GM18520 (cell line): ENCODE measurements around the gene CYP8B1.

Experiments
- ATAC-seq: cut with Tn5 transposase; IDR thresholded peaks from one replicate; pipeline ENCODE4 v1.9.1; 2021; ENCODE audit not compliant: unreplicated experiment

Gene CYP8B1

GRCh38 chr3:42853739-42854302 is 21.9 kb downstream of the CYP8B1 start:
- no peak for ATAC-seq

- no peak for ATAC-seq
Measured at GRCh38 chr3:42853056-42853455, 22.6 kb downstream of the CYP8B1 start.

- ATAC-seq, result no peak
Measured at GRCh38 chr3:42852441-42852840, 23.2 kb downstream of the CYP8B1 start.

GRCh38 chr3:42851228-42851834 is 24.3 kb downstream of the CYP8B1 start:
- ATAC-seq, result no peak

GRCh38 chr3:42850263-42850662 is 25.4 kb downstream of the CYP8B1 start:
- ATAC-seq, result no peak

GRCh38 chr3:42849017-42849416 is 26.7 kb downstream of the CYP8B1 start:
- ATAC-seq, result no peak

- no peak for ATAC-seq
Measured at GRCh38 chr3:42847731-42848130, 27.9 kb downstream of the CYP8B1 start.

GRCh38 chr3:42846685-42847522 is 28.8 kb downstream of the CYP8B1 start:
- ATAC-seq, result no peak

- ATAC-seq, result no peak
Measured at GRCh38 chr3:42844815-42845214, 30.9 kb downstream of the CYP8B1 start.

GRCh38 chr3:42844412-42844713 is 31.3 kb downstream of the CYP8B1 start:
- no peak for ATAC-seq

GRCh38 chr3:42843713-42844411 is 31.8 kb downstream of the CYP8B1 start:
- no peak for ATAC-seq

GRCh38 chr3:42841332-42841731 is 34.3 kb downstream of the CYP8B1 start:
- ATAC-seq, result no peak

GRCh38 chr3:42839616-42840015 is 36.1 kb downstream of the CYP8B1 start:
- ATAC-seq, result peak; percentile 89

- ATAC-seq, result no peak
Measured at GRCh38 chr3:42838571-42838970, 37.1 kb downstream of the CYP8B1 start.

- ATAC-seq, result no peak
Measured at GRCh38 chr3:42836150-42837123, 39.2 kb downstream of the CYP8B1 start.

GRCh38 chr3:42831321-42831713 is 44.4 kb downstream of the CYP8B1 start:
- no peak for ATAC-seq

GRCh38 chr3:42830437-42831320 is 45.0 kb downstream of the CYP8B1 start:
- ATAC-seq, result no peak

GRCh38 chr3:42829628-42830436 is 45.8 kb downstream of the CYP8B1 start:
- ATAC-seq, result no peak

GRCh38 chr3:42829083-42829627 is 46.5 kb downstream of the CYP8B1 start:
- no peak for ATAC-seq
